GM18498 (cell line): ENCODE data around the gene ARL1.
"Not testable (repeated sequence)": the region's sequence is repeated elsewhere in the genome, so short reads cannot be mapped to it uniquely, and the experiment has no call there.

Experiments used
- ATAC-seq: cut with Tn5 transposase; IDR thresholded peaks from one replicate; pipeline ENCODE4 v1.9.1; 2021; ENCODE audit warnings: mild to moderate bottlenecking, moderate library complexity; ENCODE audit not compliant: unreplicated experiment

The ARL1 gene

DNA sequence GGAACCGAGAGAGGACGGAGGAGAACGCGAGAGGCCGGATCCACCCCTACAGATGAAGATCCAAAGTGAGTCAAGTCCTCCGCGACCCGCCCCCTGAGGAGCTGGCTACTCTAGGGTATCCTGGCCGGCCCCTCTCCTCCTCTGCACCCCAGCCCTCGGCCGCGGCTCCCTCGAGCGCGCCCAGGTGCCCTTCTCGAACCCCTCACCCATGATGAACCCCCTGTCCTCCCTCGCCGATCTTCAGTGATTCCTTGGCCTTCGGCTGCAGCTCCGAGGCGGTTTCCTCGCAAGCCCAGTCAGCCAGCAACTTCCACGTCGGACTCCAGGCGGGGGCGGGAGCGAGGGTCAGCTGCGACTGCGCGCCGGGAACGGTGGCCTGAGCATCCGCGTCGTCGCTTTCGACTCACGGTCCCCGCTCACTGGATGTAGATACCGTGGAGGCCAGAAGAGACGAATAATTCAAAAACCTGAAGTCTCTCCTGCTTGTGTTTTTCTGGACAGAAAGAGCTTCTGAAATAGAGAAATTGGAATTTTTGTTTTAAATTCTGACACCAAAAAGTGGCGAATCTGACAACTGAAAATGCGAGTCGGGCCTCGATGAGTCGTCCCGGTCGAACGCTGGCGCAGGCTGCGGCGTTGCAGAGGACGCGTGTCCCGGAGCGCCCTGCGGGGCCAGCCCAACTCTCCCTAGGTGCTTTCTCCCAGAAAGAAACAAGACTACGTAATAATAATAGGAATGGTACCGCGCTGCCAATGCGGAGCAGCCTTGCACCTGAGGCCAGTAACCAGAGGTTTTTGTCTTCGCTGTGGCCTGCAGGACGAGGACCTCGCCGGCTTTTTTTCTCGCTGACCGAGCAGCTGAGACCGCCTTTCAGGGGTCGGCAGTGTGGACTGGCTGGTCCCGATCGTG is at the start of gene ARL1:
Gene ARL1, minus strand, starts transcription at position 337 of the 910 bp plus-strand sequence. Its CDS starts 127 bp downstream, at position 210.
- peak; percentile 88 for ATAC-seq

DNA sequence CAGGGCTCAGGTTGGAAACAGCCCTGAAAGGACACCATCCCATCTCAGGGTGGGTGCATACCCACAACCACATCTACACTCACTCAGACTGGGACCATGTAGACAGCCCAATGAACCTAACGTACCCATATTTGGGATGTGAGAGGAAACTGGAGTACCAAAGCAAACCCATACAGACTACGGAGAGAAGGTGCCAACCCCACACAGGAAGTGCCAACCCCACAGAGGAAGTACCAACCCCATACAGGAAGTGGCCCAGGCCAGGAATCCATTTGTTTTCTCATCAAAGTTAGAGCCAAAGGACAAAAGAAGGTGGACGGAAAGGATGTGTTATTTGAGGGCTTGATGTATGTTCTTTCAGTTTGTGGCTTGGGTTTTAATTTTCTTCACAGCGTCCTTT is 48.1 kb upstream of the ARL1 start:
- no peak for ATAC-seq

DNA sequence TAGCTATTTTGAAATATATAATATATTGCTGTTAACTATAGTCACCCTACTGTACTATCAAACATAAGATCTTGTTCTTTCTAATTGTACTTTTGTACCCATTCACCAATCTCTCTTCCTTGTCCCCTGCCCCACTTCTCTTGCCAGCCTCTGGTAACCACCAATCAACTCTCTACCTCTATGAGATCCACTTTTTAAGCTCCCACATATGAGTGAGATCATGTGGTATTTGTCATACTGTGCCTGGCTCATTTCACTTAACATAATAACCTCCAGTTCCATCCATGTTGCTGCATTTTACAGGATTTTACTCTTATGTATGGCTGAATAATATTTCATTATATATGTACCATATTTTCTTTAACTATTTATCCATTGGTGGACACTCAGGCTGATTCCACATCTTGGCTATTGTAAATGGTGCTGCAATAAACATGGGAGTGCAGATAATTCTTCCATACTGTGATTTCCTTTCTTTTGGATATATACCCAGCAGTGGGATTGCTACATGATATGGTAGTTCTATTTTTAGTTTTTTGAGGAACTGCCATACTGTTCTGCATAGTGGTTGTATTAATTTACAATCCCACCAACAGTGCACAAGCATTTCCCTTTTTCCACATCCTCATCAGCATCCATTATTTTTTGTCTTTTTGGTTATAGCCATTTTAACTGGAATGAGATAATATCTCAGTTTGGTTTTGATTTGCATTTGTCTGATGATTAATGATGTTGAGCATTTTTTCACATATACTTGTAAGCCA is 34.1 kb upstream of the ARL1 start:
- ATAC-seq = no peak

DNA sequence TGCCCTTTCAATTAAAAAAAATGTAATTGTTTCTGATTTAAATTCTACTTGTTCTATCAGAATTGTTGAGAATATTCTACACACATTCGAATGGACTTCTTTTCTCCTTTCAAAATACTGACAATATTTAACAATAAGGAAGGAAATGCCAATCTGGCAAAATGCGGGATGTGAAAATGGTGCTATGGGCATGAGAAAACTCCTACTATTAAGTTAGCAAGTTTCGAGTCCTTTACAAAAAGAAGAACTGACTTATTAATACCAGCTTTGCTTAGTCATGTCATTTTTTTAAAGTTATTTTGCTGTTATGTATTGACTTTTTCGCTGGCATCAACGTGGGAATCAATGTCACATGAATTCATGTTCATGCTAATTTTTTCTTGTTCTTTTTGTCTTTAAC is 31.7 kb upstream of the ARL1 start:
- no peak for ATAC-seq

DNA sequence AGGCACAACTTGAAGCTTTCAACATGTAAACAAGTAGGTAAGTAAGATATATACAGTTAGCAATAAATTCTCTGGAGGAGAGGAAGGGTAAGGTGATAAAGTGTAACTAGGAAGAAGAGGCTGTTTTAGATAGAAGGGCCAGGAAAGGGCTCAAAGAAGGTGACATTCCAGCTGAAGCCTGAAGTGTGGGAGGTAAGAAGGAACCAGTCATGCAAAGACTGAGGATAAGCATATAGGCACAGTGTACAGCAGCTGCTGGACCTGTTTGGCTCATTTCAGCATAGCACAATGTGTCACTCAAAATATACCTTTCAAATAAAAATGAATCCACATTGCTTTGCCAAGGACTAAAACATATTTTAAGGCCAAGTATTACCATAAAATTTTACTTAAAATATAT is 28.6 kb upstream of the ARL1 start:
- no peak for ATAC-seq

DNA sequence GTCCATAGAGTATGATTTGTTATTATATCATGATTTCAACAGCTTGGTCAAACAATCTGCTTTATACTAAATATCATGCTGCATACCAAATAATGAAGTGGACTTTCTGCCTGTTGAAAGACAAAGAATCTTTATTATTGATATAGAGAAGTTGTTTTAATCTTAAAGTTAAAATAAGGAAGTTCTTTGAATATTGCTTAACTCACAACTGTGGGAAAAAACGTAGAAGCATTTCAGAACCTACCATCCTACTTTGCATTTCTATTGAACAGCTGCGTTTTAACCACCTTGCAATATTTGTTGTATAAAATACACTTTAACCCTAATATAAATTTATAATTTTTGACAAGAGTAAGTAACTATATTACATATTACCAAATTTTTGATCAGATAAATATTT is 22.9 kb upstream of the ARL1 start:
- no peak for ATAC-seq

DNA sequence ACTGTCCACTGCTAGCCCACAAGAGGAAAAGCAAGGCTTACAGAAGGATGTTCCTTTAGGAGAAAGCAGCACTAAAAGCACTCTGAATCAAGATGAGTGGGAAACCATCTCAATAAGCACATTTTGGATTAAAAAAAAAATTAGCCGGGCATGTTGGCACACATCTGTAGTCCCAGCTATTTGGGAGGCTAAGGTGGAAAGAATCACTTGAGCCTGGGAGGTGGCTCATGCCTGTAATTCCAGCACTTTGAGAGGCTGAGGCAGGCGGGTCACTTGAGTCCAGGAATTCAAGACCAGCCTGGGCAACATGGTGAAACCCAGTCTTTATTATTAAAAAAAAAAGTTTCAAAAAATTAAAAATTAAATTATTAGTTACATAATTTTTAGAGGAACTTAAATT is 17.0 kb upstream of the ARL1 start:
- no peak for ATAC-seq

DNA sequence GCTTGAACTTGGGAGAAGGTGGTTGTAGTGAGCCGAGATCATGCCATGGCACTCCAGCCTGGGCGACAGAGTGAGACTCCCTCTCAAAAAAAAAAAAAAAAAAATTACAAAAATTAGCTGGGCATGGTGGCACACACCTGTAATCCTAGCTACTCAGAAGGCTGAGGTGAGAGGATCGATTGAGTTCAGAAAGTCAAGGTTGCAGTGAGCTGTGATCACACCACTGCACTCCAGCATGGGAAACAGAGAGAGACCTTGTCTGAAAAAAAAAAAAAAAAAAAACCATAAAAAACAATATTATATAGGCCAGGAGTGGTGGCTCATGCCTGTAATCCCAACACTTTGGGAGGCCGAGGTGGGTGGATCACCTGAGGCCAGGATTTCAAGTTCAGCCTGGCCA is 14.5 kb upstream of the ARL1 start:
- not testable (repeated sequence) for ATAC-seq

DNA sequence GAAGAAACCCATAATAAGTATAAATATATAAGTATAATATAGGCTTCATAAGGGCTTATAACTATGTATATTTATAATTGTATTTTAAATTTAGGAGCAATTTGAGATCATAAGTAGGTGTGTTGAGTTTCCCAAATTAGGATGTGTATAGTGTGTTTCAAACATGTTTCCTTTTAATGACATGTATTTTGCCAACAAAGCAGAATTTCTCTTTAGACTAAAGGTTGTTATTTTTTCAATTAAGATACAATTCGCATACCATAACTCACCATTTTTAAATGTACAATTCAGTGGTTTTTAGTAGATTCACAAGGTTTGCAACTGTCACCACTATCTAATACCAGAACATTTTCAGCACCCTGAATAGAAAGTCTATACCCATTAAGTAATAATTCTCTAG is 7.7 kb upstream of the ARL1 start:
- no peak for ATAC-seq

DNA sequence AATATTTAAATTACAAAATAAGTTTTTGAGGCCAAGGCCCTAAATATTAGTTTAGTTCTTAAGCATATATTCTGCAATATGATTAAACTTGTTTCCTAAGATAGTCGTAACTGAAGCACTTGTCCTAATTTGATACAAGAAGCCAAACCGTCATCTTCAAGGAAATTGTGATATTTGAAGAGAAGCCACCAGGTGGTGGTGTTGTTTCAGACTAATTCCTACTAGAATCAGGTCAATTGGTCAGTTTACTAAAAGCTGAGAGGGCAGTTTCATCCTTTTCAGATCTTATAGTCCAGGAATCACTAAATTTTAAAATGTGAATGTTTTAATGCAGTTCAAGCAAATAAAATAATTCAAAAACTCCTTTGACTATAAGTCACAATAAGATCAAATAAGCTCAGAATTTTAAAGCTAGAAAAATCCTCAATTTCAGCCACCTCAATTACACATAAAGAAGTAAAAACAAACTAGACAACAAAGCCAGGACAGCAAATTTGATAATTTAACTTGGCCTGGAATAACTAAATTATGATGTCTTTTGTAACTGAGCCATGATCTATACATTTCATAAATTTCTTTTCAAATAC is 7.1 kb upstream of the ARL1 start:
- ATAC-seq = no peak

DNA sequence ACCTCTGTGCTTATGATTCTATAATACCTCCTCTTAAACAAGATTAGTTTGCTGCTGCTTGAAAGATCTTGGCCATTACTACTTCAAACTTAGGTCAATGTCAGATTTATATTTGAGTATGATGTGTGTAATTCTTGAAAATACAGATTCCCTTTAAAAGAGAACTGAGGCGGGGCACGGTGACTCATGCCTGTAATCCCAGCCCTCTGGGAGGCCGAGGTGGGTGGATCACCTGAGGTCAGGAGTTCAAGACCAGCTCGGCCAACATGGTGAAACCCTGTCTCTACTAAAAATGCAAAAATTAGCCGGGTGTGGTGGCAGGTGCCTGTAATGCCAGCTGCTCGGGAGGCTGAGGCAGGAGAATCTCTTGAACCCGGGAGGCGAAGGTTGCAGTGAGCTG is 2.6 kb upstream of the ARL1 start:
- ATAC-seq = not testable (repeated sequence)

DNA sequence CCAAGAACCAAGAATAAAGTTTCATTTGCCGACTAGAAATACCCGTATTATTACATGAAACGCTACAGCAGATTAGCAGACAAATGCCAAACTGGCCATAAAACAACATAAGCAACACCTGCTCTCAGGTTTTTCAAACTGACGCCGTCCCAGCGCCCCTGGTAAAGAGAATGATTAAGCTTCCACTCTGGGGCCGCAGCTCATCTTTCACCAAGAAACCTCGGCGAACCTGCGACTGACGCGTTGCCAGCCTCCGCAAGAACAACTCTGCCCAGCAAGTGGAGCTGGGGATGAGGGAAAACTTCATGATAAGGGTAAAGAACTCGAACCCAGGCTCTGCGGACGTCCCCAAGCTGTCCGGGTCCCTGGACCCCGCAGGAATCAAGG is 530 bp downstream of the ARL1 start:
- peak; percentile 24 for ATAC-seq

DNA sequence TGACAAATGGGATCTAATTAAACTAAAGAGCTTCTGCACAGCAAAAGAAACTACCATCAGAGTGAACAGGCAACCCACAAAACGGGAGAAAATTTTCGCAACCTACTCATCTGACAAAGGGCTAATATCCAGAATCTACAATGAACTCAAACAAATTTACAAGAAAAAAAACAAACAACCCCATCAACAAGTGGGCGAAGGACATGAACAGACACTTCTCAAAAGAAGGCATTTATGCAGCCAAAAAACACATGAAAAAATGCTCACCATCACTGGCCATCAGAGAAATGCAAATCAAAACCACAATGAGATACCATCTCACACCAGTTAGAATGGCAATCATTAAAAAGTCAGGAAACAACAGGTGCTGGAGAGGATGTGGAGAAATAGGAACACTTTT is 16.4 kb downstream of the ARL1 start:
- not testable (repeated sequence) for ATAC-seq

DNA sequence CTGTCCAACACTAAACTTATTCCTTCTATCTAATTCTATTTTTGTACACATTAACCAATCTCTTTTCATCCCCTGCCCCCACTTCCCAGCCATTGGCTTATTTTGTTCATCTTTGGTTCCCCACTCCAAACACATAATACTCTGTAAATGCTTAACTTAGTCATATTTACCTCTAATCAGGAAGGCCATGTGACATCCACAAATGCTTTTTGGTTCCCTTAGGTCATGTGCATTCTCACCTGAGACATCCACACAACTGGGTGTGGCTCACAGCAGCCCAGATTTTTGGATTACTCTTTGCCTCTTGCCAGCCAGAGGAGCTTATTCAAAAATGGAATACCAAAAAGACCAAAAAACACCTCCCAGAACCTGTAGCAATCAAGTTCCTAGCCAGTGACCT is 28.4 kb downstream of the ARL1 start:
- ATAC-seq = no peak

DNA sequence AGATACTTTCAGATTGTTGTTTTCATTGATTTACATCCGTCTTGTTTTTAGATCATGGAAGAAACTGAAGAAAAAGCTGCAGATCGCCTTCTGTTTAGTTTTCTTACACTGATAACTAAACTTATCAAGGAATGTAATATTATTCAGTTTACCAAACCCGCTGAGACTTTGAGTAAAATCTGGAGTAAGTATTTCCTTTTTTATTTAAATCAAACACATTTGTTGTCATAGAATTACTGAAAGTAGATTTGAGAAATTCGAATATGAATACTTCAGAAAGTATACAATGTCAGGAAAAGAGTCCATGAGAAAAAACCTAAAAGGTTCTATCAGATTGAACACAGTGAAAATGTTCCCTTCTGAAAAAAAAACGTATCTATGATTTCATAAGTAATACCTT is 32.0 kb downstream of the ARL1 start:
- no peak for ATAC-seq

DNA sequence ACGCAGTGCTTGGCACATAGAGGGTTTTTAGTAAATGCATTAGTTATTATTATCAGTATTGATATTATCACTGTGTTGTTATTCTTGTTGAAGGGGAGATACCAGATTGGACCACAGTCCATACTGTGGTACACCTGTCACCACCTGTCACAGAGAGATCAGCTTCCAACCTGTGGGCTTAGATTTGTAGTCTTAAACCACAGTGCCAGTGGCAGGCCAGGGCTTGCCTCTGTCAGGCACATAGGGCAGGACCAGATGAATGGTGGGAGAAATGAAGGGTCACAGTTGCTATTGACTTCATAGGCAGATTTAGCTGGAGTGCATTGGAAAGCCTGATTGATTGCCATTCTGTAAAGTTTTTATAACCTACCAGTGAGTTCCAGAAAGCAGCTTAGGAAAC is 35.1 kb downstream of the ARL1 start:
- ATAC-seq = no peak

DNA sequence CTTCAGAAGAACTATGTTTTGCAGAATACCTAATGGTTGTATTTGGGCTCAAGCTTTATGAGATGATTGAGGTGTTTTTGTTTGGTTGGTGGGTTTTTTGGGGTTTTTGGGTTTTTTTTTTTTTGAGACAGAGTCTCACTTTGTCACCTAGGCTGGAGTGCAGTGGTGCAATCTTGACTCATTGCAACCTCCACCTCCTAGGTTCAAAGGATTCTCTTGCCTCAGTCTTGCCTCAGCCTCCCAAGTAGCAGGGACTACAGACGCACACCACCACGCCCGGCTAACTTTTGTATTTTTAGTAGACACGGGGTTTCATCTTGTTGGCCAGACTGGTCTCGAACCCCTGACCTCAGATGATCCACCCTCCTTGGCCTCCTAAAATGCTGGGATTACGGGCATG is 39.6 kb downstream of the ARL1 start:
- no peak for ATAC-seq

DNA sequence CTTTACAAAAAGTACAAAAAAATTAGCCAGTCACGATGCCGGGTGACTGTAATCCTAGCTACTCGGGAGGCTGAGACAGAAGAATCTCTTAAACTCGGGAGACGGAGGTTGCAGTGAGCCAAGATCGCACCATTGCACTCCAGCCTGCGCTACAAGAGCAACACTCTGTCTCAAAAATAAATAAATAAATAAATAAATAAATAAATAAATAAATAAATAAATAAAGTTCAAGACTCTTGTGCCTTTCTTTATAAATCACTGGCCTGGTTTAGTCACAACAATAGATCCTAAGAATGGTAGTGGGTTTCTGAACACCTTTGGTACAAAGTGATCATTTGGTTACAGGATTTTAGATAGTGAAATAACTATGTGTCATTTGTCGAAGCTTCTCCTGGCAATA is 46.1 kb downstream of the ARL1 start:
- no peak for ATAC-seq

DNA sequence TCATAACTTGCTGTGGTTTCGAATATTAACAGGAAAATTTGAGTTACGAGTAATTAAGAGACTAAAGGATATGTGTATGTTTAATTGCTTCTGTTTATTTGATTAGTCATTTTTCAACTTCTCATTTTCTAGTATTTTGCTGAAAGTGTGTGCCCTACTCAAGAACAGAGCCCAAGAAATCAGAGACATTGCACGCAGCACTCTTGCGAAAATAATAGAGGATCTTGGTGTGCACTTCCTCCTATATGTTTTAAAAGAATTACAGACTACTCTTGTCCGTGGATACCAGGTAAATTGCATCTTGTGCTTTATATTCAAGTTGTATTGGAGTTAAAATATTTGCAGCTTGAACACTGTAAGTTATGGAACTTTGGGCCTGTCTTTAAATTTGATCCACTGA is 50.8 kb downstream of the ARL1 start:
- no peak for ATAC-seq

DNA sequence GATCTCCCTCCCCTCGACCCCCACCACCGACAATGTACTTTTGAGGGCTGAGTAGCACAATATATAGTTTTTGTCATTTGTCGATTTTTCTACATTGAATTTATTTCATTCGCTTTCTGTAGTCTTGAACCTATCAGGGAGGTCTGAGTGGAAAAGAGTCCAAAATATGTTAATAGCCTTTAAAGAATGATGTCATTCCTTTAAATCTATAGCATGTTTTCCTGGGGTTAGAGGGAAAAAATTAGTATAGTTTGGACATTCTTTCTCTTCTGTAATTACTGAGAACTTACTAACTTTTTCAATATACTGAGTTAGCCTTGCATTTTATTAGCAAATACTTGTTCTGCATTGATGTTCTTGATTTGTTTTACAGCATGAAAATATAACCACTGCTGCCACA is 55.9 kb downstream of the ARL1 start:
- ATAC-seq = no peak

DNA sequence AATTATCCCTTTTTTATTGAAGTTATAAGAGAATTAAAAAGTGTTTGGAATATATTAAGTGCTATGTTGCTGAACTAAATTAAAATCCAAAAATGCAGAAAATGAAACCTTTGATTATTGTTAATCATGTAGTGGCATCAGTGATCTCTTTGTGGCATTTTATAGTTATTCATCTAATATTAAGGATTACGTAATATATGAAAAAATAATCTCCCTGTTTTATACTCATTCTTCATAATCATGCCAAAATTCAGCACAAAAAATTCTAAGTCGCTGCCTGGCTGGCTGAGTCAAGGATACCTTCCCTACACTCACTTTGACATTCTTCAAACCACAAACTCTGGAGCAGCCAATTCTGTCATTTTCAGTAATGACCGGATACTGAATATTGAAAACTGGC is 63.7 kb downstream of the ARL1 start:
- no peak for ATAC-seq
